NCI-H226 (cell line): Measurements from ENCODE around the gene RAB3C.

Experiments
- DNase-seq: peaks from one replicate; pipeline ENCODE4 v3.0.0-alpha.2; 2015

The RAB3C gene

GRCh38 chr5:58778888-58779287 is 196.0 kb downstream of the RAB3C start:
- DNase-seq: no peak

GRCh38 chr5:58786035-58786434 is 203.2 kb downstream of the RAB3C start:
- DNase-seq: no peak

GRCh38 chr5:58786711-58787303 is 203.9 kb downstream of the RAB3C start:
- no peak for DNase-seq

- DNase-seq: no peak
Measured at GRCh38 chr5:58787987-58788386, 205.1 kb downstream of the RAB3C start.

GRCh38 chr5:58793888-58794657 is 211.2 kb downstream of the RAB3C start:
- no peak for DNase-seq

DNA sequence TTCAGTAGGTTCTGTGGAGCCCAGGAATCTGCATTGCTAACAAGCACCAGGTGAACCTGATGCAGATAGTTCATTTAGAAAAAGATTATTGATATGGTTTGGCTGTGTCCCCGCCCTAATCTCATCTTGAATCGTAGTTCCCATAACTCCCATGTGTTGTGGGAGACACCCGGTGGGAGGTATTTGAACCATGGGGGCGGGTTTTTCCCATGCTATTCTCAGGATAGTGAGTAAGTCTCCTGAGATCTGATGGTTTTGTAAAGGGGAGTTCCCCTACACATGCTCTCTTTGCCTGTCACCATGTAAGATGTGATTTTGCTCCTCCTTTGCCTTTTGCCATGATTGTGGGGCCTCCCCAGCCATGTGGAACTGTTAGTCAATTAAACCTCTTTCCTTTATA is 212.0 kb downstream of the RAB3C start:
- no peak for DNase-seq

- DNase-seq: no peak
Measured at GRCh38 chr5:58795327-58795726, 212.5 kb downstream of the RAB3C start.

GRCh38 chr5:58797021-58797420 is 214.1 kb downstream of the RAB3C start:
- no peak for DNase-seq

- DNase-seq: no peak
Measured at GRCh38 chr5:58800356-58800755, 217.5 kb downstream of the RAB3C start.

GRCh38 chr5:58800861-58801540 is 218.1 kb downstream of the RAB3C start:
- DNase-seq: no peak

GRCh38 chr5:58803056-58803455 is 220.2 kb downstream of the RAB3C start:
- DNase-seq: no peak

- DNase-seq: no peak
Measured at GRCh38 chr5:58804291-58804690, 221.4 kb downstream of the RAB3C start.

GRCh38 chr5:58810086-58810485 is 227.2 kb downstream of the RAB3C start:
- DNase-seq: no peak

GRCh38 chr5:58813855-58814254 is 231.0 kb downstream of the RAB3C start:
- DNase-seq: no peak

GRCh38 chr5:58816181-58816731 is 233.4 kb downstream of the RAB3C start:
- DNase-seq: no peak

DNA sequence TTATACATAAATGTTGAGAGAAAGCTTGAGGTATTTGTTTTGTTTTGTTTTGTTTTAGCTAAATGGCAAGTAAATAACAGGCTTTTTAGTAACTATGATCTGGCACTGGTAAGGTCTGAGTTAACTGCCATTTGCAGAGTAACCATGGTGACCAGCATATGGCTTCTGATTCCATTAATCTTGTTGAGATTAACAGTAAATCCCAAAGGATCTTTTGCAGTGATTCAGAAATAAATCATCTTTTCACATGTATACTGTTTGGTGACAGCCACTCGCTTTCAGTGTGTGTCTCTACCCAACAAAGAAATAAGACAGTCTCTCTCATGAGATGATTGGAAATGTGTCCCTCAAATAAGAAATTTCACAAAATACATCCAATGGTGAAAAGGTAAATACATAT is 235.6 kb downstream of the RAB3C start:
- DNase-seq: no peak

DNA sequence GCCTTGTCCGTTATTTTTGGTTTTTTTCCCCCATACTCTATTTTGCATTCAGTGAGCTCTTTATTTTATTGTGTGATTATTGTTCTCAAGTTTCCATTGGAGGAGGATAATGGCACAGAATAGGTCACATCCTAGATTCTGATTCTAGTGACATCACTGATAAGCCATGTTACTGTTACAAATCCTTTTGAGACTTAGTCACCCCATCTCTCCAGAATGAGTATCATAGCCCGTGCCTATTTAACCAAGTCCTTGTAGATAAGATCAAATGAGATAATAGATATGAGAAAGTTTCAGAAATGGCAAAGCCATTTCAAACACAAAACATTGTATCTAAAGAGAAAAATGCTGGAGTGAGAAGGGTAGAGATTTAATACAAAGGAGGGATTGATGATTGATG is 242.6 kb downstream of the RAB3C start:
- DNase-seq: no peak

DNA sequence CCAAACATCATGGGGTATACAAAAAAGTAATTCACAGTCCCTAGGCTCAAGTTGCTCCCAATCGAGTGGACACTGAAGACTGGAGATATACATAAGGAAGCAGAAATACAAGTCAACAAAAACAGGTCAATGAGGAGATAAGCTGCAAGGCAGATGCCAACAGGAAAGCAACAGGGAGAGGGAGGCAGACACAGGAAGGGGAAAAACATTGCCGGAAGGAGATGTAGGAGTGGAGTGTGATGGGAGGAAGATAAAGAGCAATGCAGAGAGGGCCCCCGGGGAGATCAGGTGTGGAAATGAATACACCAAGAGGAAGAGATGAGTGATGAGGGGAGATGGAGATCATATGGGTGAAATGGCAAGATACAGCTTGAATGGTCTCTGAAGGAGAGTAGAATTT is 243.0 kb downstream of the RAB3C start:
- no peak for DNase-seq

DNA sequence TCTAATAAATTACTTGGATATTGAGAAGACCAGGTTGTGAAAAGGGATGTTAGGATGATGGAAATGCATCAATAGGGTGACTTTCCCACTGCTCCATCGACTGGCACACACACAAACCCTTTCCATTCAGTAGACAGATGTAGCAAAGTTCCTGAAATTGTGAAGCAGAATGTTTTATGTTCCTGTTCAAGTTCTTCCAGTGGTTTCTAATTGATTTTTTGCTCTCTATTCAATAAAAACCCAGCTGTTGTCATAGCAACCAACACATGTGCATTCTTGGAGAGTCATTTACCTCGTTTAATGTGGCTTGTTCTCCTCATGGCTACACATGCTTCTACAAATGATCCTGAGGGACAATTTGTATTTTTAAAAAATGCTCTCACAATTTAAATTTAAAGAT is 244.6 kb downstream of the RAB3C start:
- no peak for DNase-seq

GRCh38 chr5:58828258-58828657 is 245.4 kb downstream of the RAB3C start:
- no peak for DNase-seq

DNA sequence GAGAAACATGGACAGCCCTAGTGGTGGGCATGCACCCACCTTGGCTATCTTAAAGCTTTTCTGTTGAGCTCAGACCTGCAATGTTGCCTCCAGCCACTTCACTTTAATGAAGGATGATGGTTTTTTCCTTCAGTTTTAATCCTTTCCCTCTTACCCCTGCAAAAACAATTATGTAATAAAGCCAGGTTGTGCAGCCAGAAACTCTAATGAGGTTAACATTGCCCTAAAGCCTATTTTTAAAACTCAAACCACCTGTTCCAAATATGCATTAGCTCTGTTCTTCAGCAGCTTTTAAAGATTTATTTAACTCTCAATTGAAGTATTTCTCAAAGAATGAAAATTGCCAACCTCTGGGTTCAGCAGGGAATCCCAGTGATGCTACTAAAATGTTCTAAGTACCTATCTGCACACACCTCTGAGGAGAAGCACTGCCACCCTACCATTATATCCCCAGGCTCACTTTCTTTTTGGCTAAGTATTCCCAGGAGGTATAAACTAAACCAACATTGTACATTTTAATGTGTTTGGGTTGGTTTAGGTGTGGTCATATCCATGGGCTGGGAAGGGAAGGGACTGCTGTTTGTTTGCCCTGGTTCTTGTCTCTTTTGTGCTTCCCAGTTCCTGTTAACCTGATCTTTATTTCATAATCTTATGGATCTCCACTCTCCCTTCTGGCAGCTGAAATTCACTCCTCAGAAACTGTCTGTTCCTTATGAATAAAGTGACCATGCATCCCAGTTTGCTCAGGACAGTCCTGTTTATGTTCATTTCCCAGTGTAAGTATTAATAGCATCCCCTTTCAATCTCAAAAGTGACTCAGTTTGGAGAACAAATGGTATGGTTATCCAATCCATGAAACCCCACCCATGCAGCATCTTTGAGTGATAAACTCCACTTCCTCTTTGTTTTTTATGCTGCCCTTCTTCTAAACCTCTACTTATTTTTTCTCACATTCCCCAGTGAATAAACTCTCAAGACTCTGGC is 251.7 kb downstream of the RAB3C start:
- no peak for DNase-seq

DNA sequence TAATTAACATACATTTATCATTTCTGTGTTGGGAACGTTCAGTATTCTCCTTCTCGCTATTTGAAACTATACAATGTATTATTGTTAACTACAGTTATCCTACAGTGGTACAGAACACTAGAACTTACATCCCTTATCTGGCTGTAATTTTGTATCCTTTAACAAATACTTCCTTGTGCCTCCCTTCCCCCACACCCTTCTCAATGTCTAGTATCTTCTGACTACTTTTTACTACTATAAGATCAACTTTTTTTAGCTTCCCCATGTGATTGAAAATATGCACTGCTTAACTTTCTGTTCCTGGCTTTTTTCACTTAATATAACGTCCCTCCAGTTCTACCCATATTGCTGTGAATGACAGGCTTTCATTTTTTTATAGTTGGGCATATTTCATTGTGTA is 253.5 kb downstream of the RAB3C start:
- DNase-seq: no peak

- DNase-seq: no peak
Measured at GRCh38 chr5:58838729-58839128, 255.9 kb downstream of the RAB3C start.
